HEK293 (cell line): ENCODE data around the gene STMP1.

ENCODE experiments used
- CTCF ChIA-PET: fragments of 350-600 bp; formaldehyde crosslinking; extraction: SDS; loops from one replicate; lab custom pipeline; 2021; ENCODE audit warnings: antibody characterized with exemption; lab: Yijun Ruan, JAX
- POLR2A ChIA-PET: fragments of 300-600 bp; formaldehyde crosslinking; extraction: SDS; loops from one replicate; lab custom pipeline; 2020; ENCODE audit warnings: antibody characterized with exemption, inconsistent platforms; lab: Yijun Ruan, JAX
- H3K27ac ChIP-seq: fragments of 200-500 bp; sonication (Bioruptor generic); 2 replicates; pipeline ENCODE4 v1.5.1; 2014; ENCODE audit warnings: low read depth, low read length, control low read depth, inconsistent platforms; ENCODE audit errors: extremely low read depth
- H3K36me3 ChIP-seq, 2 experiments: fragments of 200-500 bp in 1 of 2; sonication (Bioruptor generic) in 1 of 2; 1 replicate in 1 of 2; 2 replicates in 1 of 2; pipeline ENCODE4 v1.5.1; 2014 to 2017; ENCODE audit warnings: inconsistent platforms in 2 of 2, low read length in 2 of 2; ENCODE audit not compliant: control insufficient read depth in 2 of 2, insufficient read depth in 1 of 2
- H3K4me1 ChIP-seq: fragments of 200-500 bp; sonication (Bioruptor generic); 2 replicates; pipeline ENCODE4 v1.5.1; 2014; ENCODE audit warnings: mild to moderate bottlenecking, low read length, inconsistent platforms; ENCODE audit not compliant: control insufficient read depth, insufficient read depth
- H3K4me3 ChIP-seq: 2 replicates; pipeline ENCODE4 v1.5.1; 2011; ENCODE audit warnings: low read depth, mild to moderate bottlenecking, control low read depth, low read length, moderate library complexity
- H3K9me3 ChIP-seq: fragments of 200-500 bp; sonication (Bioruptor generic); 2 replicates; pipeline ENCODE4 v1.5.1; 2014; ENCODE audit warnings: low read depth, low read length, inconsistent platforms; ENCODE audit not compliant: control insufficient read depth, insufficient read depth
- HOXC10 ChIP-seq: sonication (generic); formaldehyde crosslinking; IDR thresholded peaks from 2 replicates; pipeline ENCODE4 v1.8.1; 2023; ENCODE audit warnings: mild to moderate bottlenecking, missing genetic modification reagents
- MEIS1 ChIP-seq: sonication (generic); formaldehyde crosslinking; IDR thresholded peaks from 2 replicates; pipeline ENCODE4 v1.8.1; 2022; ENCODE audit warnings: missing genetic modification reagents, mild to moderate bottlenecking, borderline replicate concordance
- PRDM10 ChIP-seq: fragments of 450-650 bp; formaldehyde crosslinking; IDR thresholded peaks from 2 replicates; pipeline ENCODE4 v1.5.1; 2016; ENCODE audit warnings: missing biosample characterization, missing genetic modification characterization
- ZBTB17 ChIP-seq: fragments of 450-650 bp; formaldehyde crosslinking; IDR thresholded peaks from 2 replicates; pipeline ENCODE4 v1.5.1; 2016; ENCODE audit warnings: missing biosample characterization, missing genetic modification characterization
- ZBTB44 ChIP-seq: fragments of 450-650 bp; IDR thresholded peaks from 2 replicates; pipeline ENCODE4 v1.5.1; 2018; ENCODE audit warnings: missing biosample characterization, mild to moderate bottlenecking, missing genetic modification characterization
- ZBTB8A ChIP-seq: fragments of 450-650 bp; formaldehyde crosslinking; IDR thresholded peaks from 2 replicates; pipeline ENCODE4 v1.5.1; 2016; ENCODE audit warnings: missing biosample characterization, missing genetic modification characterization
- ZEB2 ChIP-seq: fragments of 450-650 bp; formaldehyde crosslinking; IDR thresholded peaks from 2 replicates; pipeline ENCODE4 v1.5.1; 2016; ENCODE audit warnings: missing biosample characterization, missing genetic modification characterization
- ZFP41 ChIP-seq: fragments of 450-650 bp; formaldehyde crosslinking; IDR thresholded peaks from 2 replicates; pipeline ENCODE4 v1.5.1; 2016; ENCODE audit warnings: missing biosample characterization, missing genetic modification characterization, borderline replicate concordance
- ZNF10 ChIP-seq: fragments of 450-650 bp; formaldehyde crosslinking; IDR thresholded peaks from 2 replicates; pipeline ENCODE4 v1.5.1; 2017; ENCODE audit warnings: missing biosample characterization, missing genetic modification characterization
- ZNF175 ChIP-seq: fragments of 450-650 bp; formaldehyde crosslinking; IDR thresholded peaks from 2 replicates; pipeline ENCODE4 v1.5.1; 2016; ENCODE audit warnings: missing biosample characterization, missing genetic modification characterization
- ZNF248 ChIP-seq: fragments of 450-650 bp; formaldehyde crosslinking; IDR thresholded peaks from 2 replicates; pipeline ENCODE4 v1.5.1; 2017; ENCODE audit warnings: missing biosample characterization, missing genetic modification characterization
- ZNF292 ChIP-seq: fragments of 450-650 bp; formaldehyde crosslinking; IDR thresholded peaks from 2 replicates; pipeline ENCODE4 v1.5.1; 2016; ENCODE audit warnings: low read depth, missing biosample characterization, missing genetic modification characterization, borderline replicate concordance
- ZNF311 ChIP-seq: fragments of 450-650 bp; formaldehyde crosslinking; IDR thresholded peaks from 2 replicates; pipeline ENCODE4 v1.5.1; 2017; ENCODE audit warnings: missing biosample characterization, missing genetic modification characterization, borderline replicate concordance
- ZNF366 ChIP-seq: fragments of 450-650 bp; formaldehyde crosslinking; conservative IDR thresholded peaks from 2 replicates; pipeline ENCODE4 v1.5.1; 2016; ENCODE audit warnings: missing biosample characterization, missing genetic modification characterization
- ZNF398 ChIP-seq: fragments of 450-650 bp; formaldehyde crosslinking; IDR thresholded peaks from 2 replicates; pipeline ENCODE4 v1.5.1; 2017; ENCODE audit warnings: missing biosample characterization, missing genetic modification characterization
- ZNF404 ChIP-seq: fragments of 450-650 bp; formaldehyde crosslinking; IDR thresholded peaks from 2 replicates; pipeline ENCODE4 v1.5.1; 2017; ENCODE audit warnings: missing biosample characterization, missing genetic modification characterization
- ZNF544 ChIP-seq: fragments of 450-650 bp; formaldehyde crosslinking; IDR thresholded peaks from 2 replicates; pipeline ENCODE4 v1.5.0; 2017; ENCODE audit warnings: missing biosample characterization, missing genetic modification characterization
- ZNF555 ChIP-seq: fragments of 450-650 bp; formaldehyde crosslinking; conservative IDR thresholded peaks from 2 replicates; pipeline ENCODE4 v1.5.1; 2017; ENCODE audit warnings: missing biosample characterization, mild to moderate bottlenecking, missing genetic modification characterization, inconsistent platforms
- ZNF624 ChIP-seq: fragments of 450-650 bp; formaldehyde crosslinking; IDR thresholded peaks from 2 replicates; pipeline ENCODE4 v1.5.1; 2017; ENCODE audit warnings: missing biosample characterization, missing genetic modification characterization
- ZNF677 ChIP-seq: fragments of 450-650 bp; IDR thresholded peaks from 2 replicates; pipeline ENCODE4 v1.5.0; 2018; ENCODE audit warnings: missing biosample characterization, mild to moderate bottlenecking, missing genetic modification characterization, moderate library complexity
- ZNF768 ChIP-seq: fragments of 450-650 bp; formaldehyde crosslinking; IDR thresholded peaks from 2 replicates; pipeline ENCODE4 v1.5.1; 2018; ENCODE audit warnings: missing biosample characterization, mild to moderate bottlenecking, missing genetic modification characterization
- ZNF777 ChIP-seq: fragments of 450-650 bp; formaldehyde crosslinking; IDR thresholded peaks from 2 replicates; pipeline ENCODE4 v1.5.1; 2017; ENCODE audit warnings: missing biosample characterization, missing genetic modification characterization, borderline replicate concordance
- ZSCAN16 ChIP-seq: fragments of 450-650 bp; formaldehyde crosslinking; IDR thresholded peaks from 2 replicates; pipeline ENCODE4 v1.5.1; 2016; ENCODE audit warnings: missing biosample characterization, missing genetic modification characterization
- ZSCAN4 ChIP-seq: fragments of 450-650 bp; formaldehyde crosslinking; IDR thresholded peaks from 2 replicates; pipeline ENCODE4 v1.5.1; 2017; ENCODE audit warnings: missing biosample characterization, missing genetic modification characterization
- ZXDB ChIP-seq: fragments of 450-650 bp; formaldehyde crosslinking; IDR thresholded peaks from 2 replicates; pipeline ENCODE4 v1.5.1; 2016; ENCODE audit warnings: missing biosample characterization, missing genetic modification characterization
- TF ChIP-seq, protein P1 (sequence below): fragments of 450-650 bp; formaldehyde crosslinking; IDR thresholded peaks from 2 replicates; pipeline ENCODE4 v1.5.1; 2016; ENCODE audit warnings: missing biosample characterization, missing genetic modification characterization

The STMP1 gene

GRCh38 chr7:135706858-135707569, 44.7 kb downstream of the STMP1 start (continued):
- TF ChIP-seq ZSCAN4 (tag by site-specific recombination) (no peak), ZNF398 (tag by site-specific recombination) (no peak), MEIS1 (no peak), ZNF311 (no peak), ZNF555 (tag by site-specific recombination) (no peak), ZEB2 (peak; percentile 47; the same call in 1 of the 2 replicates), ZNF248 (no peak), PRDM10 (tag by site-specific recombination) (no peak; the same call in 1 of the 2 replicates), ZFP41 (no peak), ZSCAN16 (tag by site-specific recombination) (no peak), ZNF10 (tag by site-specific recombination) (0 out of 2 replicates have a peak, but pooled peaks have one; percentile 27), ZNF777 (tag by site-specific recombination) (no peak), ZNF677 (tag by site-specific recombination) (no peak), ZNF292 (tag by site-specific recombination) (no peak), ZBTB44 (tag by site-specific recombination) (no peak), ZXDB (tag by site-specific recombination) (peak; percentile 53)
- TF ChIP-seq, protein P1, sequence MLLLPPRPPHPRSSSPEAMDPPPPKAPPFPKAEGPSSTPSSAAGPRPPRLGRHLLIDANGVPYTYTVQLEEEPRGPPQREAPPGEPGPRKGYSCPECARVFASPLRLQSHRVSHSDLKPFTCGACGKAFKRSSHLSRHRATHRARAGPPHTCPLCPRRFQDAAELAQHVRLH (tag by site-specific recombination) = no peak

- Histone ChIP-seq H3K27ac (no peak overlapping the region), H3K9me3 (no peaks in the 10 kb centered on the region), H3K4me1 (no peaks in the 10 kb centered on the region), H3K36me3 (peaks cover 0 to 17% of the 10 kb centered on the region in 2 experiments; a peak in 1 of 3 replicates), H3K4me3 (no peak overlapping the region)
- TF ChIP-seq ZNF624 (tag by site-specific recombination) (no peak), ZNF768 (no peak), ZBTB44 (tag by site-specific recombination) (no peak), HOXC10 (CRISPR knock-in tag) (no peak), ZNF175 (tag by site-specific recombination) (no peak), ZBTB8A (tag by site-specific recombination) (no peak), ZNF544 (no peak), ZNF404 (no peak), ZNF366 (tag by site-specific recombination) (no peak), ZBTB17 (no peak)
- ChIA-PET POLR2A (no interaction called here), CTCF (interaction anchor here (0.6 to 1.3 kb wide), 3 partner anchors 9 to 67 kb away, joined by 3 to 4 read pairs (median 3); no protein-coding TSS in a partner anchor)
Measured at GRCh38 chr7:135707570-135707966, 45.3 kb downstream of the STMP1 start.
